MM.1S (cell line): Measurements from ENCODE around the gene CKS2.

Experiments used
- EZH2 ChIP-seq: fragments of 300-600 bp; sonication (generic); optimal IDR thresholded peaks from 2 replicates; pipeline ENCODE3; 2017; ENCODE audit warnings: low read depth, mild to moderate bottlenecking, antibody characterized with exemption, low read length, mixed read lengths
- EZH2phosphoT487 ChIP-seq: fragments of 300-600 bp; sonication (generic); IDR thresholded peaks from 2 replicates; pipeline ENCODE4 v1.6.1; 2018; ENCODE audit warnings: antibody characterized with exemption, low read length
- TF ChIP-seq, protein P1 (sequence below): fragments of 300-600 bp; sonication (generic); IDR thresholded peaks from 2 replicates; pipeline ENCODE4 v1.5.1; 2016; ENCODE audit warnings: antibody characterized with exemption, low read length, mixed read lengths

- TF ChIP-seq, protein P1, sequence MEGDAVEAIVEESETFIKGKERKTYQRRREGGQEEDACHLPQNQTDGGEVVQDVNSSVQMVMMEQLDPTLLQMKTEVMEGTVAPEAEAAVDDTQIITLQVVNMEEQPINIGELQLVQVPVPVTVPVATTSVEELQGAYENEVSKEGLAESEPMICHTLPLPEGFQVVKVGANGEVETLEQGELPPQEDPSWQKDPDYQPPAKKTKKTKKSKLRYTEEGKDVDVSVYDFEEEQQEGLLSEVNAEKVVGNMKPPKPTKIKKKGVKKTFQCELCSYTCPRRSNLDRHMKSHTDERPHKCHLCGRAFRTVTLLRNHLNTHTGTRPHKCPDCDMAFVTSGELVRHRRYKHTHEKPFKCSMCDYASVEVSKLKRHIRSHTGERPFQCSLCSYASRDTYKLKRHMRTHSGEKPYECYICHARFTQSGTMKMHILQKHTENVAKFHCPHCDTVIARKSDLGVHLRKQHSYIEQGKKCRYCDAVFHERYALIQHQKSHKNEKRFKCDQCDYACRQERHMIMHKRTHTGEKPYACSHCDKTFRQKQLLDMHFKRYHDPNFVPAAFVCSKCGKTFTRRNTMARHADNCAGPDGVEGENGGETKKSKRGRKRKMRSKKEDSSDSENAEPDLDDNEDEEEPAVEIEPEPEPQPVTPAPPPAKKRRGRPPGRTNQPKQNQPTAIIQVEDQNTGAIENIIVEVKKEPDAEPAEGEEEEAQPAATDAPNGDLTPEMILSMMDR = no peak
- TF ChIP-seq EZH2phosphoT487 (no peak), EZH2 (no peak)
Measured at GRCh38 chr9:89339807-89340206, 28.8 kb downstream of the CKS2 start.
